ENCODE data around the gene NDUFS6.

GRCh38 chr5:1857256-1857600 is 56.0 kb downstream of the NDUFS6 start:
- TF ChIP-seq, protein P1, sequence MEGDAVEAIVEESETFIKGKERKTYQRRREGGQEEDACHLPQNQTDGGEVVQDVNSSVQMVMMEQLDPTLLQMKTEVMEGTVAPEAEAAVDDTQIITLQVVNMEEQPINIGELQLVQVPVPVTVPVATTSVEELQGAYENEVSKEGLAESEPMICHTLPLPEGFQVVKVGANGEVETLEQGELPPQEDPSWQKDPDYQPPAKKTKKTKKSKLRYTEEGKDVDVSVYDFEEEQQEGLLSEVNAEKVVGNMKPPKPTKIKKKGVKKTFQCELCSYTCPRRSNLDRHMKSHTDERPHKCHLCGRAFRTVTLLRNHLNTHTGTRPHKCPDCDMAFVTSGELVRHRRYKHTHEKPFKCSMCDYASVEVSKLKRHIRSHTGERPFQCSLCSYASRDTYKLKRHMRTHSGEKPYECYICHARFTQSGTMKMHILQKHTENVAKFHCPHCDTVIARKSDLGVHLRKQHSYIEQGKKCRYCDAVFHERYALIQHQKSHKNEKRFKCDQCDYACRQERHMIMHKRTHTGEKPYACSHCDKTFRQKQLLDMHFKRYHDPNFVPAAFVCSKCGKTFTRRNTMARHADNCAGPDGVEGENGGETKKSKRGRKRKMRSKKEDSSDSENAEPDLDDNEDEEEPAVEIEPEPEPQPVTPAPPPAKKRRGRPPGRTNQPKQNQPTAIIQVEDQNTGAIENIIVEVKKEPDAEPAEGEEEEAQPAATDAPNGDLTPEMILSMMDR (IDR thresholded peaks at IDR 0.05; ENCODE audit: poor library complexity, severe bottlenecking), result no peak
- TF ChIP-seq, protein P2, sequence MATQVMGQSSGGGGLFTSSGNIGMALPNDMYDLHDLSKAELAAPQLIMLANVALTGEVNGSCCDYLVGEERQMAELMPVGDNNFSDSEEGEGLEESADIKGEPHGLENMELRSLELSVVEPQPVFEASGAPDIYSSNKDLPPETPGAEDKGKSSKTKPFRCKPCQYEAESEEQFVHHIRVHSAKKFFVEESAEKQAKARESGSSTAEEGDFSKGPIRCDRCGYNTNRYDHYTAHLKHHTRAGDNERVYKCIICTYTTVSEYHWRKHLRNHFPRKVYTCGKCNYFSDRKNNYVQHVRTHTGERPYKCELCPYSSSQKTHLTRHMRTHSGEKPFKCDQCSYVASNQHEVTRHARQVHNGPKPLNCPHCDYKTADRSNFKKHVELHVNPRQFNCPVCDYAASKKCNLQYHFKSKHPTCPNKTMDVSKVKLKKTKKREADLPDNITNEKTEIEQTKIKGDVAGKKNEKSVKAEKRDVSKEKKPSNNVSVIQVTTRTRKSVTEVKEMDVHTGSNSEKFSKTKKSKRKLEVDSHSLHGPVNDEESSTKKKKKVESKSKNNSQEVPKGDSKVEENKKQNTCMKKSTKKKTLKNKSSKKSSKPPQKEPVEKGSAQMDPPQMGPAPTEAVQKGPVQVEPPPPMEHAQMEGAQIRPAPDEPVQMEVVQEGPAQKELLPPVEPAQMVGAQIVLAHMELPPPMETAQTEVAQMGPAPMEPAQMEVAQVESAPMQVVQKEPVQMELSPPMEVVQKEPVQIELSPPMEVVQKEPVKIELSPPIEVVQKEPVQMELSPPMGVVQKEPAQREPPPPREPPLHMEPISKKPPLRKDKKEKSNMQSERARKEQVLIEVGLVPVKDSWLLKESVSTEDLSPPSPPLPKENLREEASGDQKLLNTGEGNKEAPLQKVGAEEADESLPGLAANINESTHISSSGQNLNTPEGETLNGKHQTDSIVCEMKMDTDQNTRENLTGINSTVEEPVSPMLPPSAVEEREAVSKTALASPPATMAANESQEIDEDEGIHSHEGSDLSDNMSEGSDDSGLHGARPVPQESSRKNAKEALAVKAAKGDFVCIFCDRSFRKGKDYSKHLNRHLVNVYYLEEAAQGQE (IDR thresholded peaks at IDR 0.05; ENCODE audit: borderline replicate concordance), result no peak
- TF ChIP-seq EZH2 (IDR thresholded peaks at IDR 0.05; ENCODE audit: borderline replicate concordance, insufficient read depth, low read length, poor library complexity, severe bottlenecking), result no peak
- TF ChIP-seq EP300 (conservative IDR thresholded peaks at IDR 0.05; ENCODE audit: poor library complexity, severe bottlenecking), result no peak

All from neural cell (in vitro differentiated cells).